ENCODE measurements around the gene TRPM5.

GRCh38 chr11:2472428-2473186, 28.3 kb upstream of the TRPM5 start:
- TF ChIP-seq RFX5 (IDR thresholded peaks at IDR 0.05; ENCODE audit: low read length) (no peak), CTCF (IDR thresholded peaks at IDR 0.05) (no peak), EZH2phosphoT487 (IDR thresholded peaks at IDR 0.05; ENCODE audit: borderline replicate concordance, low read depth) (no peak), FOXJ3 (CRISPR knock-in tag; IDR thresholded peaks at IDR 0.05) (no peak), REST (IDR thresholded peaks at IDR 0.05; ENCODE audit: low read depth, low read length) (no peak), POLR2AphosphoS5 (IDR thresholded peaks at IDR 0.05; ENCODE audit: low read depth, low read length) (no peak), ZBTB33 (IDR thresholded peaks at IDR 0.05; ENCODE audit: borderline replicate concordance, low read depth) (no peak)
- TF ChIP-seq, protein P1, sequence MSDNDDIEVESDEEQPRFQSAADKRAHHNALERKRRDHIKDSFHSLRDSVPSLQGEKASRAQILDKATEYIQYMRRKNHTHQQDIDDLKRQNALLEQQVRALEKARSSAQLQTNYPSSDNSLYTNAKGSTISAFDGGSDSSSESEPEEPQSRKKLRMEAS (IDR thresholded peaks at IDR 0.05; ENCODE audit: low read depth), result no peak

All from SK-N-SH (cell line).